ENCODE data around the gene ANKRD18B.
"Not testable (repeated sequence)": the region's sequence is repeated elsewhere in the genome, so short reads cannot be mapped to it uniquely, and the experiment has no call there.

The ANKRD18B gene

GRCh38 chr9:33611358-33611757 lies 87.3 kb downstream of the ANKRD18B start:
- DNase-seq (ENCODE audit: low spot score): no peak

- DNase-seq (ENCODE audit: low spot score): not testable (repeated sequence)
Observed at GRCh38 chr9:33612410-33612809, 88.4 kb downstream of the ANKRD18B start.

GRCh38 chr9:33614001-33614687 lies 90.1 kb downstream of the ANKRD18B start:
- no peak for DNase-seq (ENCODE audit: low spot score)

GRCh38 chr9:33618370-33618769 lies 94.3 kb downstream of the ANKRD18B start:
- DNase-seq (ENCODE audit: low spot score): not testable (repeated sequence)

GRCh38 chr9:33619666-33620404 lies 95.8 kb downstream of the ANKRD18B start:
- DNase-seq (ENCODE audit: low spot score): no peak

GRCh38 chr9:33620738-33621439 lies 96.8 kb downstream of the ANKRD18B start:
- no peak for DNase-seq (ENCODE audit: low spot score)
